GM19467 (cell line): ENCODE data around the gene RAPGEF5.

Source experiments
- ATAC-seq: cut with Tn5 transposase; IDR thresholded peaks from one replicate; pipeline ENCODE4 v1.9.1; 2021; ENCODE audit warnings: mild to moderate bottlenecking, moderate library complexity; ENCODE audit not compliant: unreplicated experiment

RAPGEF5 gene, protein sequence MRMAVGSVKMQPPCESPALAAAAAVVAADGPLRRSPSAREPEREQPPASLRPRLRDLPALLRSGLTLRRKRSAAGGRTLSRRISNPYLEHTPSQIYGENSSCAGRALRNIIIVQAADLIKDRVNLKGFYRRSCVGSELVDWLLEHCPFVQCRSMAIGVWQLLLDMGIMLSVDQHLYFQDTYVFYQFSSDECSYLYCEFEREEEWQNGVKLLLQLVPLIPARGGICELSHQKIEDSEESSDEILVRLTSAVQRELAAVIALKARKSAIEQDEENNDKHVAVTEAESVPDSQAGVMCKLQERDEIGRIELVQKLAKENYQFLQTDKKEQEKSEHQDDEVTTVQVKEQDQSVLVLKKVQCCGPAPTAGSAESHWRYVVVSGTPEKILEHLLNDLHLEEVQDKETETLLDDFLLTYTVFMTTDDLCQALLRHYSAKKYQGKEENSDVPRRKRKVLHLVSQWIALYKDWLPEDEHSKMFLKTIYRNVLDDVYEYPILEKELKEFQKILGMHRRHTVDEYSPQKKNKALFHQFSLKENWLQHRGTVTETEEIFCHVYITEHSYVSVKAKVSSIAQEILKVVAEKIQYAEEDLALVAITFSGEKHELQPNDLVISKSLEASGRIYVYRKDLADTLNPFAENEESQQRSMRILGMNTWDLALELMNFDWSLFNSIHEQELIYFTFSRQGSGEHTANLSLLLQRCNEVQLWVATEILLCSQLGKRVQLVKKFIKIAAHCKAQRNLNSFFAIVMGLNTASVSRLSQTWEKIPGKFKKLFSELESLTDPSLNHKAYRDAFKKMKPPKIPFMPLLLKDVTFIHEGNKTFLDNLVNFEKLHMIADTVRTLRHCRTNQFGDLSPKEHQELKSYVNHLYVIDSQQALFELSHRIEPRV

DNA sequence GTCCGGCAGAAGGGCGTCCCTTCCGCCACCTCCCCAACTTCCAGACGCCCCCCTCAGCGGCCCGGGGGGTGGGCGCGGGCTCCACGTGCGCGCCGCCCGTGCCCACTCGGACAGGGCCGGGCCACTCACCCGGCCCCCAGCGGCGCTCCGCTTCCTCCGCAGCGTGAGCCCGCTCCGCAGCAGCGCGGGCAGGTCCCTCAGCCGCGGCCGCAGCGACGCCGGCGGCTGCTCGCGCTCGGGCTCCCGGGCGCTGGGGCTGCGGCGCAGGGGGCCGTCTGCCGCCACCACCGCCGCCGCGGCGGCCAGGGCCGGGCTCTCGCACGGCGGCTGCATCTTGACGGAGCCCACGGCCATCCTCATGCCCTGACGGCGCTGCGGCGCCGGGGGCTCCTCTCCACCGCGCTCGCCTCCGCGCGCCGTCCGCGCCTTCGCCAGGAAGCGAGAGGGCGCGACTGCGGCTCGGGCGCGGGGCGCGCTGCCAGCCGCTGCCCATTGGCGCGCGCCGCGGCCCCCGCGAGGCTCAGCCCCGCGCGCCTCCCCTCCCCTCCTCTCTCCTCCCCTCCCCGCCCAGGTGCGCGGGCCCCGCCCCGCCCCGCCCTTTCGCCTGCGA lies at the start of gene RAPGEF5:
RAPGEF5 (minus strand) TSS at position 454 of the 610 bp plus-strand sequence; CDS start at position 360, 94 bp downstream.
- peak; percentile 52 for ATAC-seq

DNA sequence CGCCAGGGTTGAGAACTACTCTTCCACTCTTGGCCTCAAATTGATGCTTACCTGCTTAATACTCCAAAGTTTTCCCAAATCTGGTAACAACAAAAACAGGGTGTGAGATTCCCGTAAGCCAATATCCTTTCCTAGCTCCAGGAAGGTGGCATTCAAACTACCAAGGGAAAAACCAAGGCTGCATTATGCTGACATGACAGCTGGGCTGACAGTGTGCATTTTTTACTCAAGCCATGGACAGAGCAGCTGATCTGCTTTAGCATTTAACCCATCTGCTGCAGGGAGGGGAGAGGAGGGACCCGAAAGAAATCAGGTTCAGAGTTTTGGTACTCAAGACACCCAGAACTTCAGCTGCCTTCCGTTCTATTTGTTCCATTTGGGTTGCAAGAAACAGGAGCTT lies 49.8 kb upstream of the RAPGEF5 start:
- no peak for ATAC-seq

DNA sequence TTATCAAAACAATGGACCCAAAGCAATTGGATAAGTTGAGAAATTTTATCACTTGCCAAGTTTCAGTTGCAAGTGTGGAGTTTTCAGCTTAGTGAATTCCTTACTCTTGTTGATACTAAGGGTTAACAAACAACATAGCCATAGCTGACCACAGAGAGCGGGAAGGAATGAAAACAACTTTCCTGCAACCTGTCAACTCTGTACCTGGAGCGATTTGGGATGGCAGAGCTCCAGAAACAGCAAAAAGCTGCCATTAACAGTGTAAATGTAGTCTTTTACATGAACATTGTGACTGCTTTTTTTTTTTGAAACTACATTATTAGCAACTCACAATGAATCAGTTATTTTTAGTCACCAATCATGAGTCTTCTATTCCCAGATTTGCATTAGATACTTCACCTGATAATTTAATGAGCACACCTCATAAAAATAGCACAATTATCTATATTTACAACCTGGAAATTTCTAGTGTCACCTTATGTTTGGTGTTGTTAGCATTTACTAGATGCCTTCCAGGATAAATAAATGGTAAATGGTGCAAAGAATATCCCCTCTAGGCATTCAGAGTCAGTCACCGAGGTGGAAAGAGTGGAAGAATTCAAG lies 47.6 kb upstream of the RAPGEF5 start:
- ATAC-seq, result no peak

DNA sequence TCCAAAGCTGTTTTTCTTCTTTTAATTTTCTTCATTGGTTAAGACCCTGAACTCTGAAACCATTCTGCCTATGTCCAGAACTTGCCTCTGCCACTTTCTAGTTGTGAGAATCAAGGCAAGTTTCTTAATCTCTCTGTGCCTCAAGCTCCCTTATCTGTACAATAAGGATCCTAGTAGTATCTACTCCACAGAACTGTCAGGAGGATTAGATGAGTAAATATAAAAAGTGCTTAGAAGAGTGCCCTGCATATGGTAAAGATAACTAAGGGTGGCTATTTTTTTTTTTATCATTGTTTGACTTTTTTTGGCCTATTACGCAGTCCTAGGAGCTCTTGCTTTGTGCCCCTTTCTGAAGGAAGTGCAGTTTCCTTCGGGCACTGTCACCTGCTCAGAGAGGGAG lies 46.4 kb upstream of the RAPGEF5 start:
- ATAC-seq, result no peak

DNA sequence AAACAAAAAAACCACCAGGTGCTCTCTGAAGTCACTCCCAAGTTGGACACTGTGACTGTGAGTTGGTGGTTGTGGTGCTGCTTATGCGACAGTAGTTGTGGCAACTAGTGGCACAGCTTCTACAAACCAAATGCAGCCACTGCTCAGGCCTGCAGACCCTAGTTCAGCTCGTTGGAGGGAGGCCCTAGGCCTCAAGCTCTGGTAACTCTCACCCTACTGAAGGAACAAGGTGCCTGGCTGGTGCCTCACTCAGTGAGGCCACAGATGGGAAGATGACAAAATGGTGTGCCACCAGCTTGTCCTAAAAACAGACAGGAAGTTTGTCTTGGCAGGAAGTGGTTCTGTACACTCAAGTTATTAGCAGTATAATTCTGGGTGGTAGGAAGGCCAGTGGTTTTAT lies 45.3 kb upstream of the RAPGEF5 start:
- no peak for ATAC-seq

DNA sequence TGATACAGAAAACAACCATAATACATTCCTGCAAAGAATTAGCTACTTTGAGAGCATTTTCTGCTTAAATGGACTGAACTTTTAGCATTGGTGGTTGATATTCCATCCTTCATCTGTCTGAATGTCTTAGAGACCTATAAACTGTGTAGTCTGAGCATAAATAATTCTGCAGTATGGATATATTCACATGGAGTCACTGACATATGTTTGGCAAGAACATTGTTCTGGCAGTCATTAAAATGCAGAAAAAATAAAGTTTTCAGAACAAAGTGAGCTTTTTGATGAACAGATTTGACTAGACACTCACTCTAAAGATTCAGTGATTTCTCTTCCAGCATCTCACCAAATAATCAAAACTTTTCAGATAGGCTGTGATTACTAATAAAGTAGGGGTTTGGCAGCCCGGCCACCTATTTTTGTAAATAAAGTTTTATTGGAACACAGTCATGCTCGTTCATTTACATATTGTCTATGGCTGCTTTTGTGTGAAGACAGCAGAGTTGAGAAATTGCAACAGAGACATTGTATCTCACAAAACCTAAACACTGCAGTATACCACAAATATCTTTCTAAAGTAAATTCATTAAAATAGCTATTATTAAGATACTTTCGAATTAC lies 44.1 kb upstream of the RAPGEF5 start:
- no peak for ATAC-seq

DNA sequence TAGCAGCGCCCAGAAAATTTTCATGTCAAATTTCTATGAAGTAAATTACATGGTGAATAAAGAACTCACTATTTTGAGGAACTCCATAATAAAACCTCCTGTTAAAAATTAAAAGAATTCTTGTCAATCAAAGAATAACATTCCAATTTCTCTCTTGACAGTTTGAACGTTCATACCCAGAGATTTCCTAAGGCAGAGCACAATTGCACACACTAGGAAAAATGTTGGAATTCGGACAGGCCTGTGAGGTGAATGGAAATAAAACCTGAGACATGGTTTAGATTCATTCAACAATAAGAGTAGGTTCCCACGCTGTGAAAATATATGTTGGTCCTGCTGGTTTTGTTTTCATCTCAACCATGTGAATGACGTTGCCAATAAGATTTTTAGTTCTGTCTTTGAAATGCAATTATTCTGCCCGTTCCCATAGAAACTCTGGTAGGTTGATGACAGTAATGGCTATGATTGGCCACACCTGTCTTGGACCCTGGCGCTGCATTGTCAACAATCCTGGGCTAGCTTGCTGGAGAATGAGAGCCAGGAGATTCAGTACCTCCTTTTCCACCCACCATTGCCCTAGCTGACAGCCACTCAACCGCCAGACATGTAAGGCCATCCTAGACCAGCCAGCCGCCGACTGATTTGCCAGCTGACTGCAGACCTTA lies 43.3 kb upstream of the RAPGEF5 start:
- ATAC-seq, result no peak

DNA sequence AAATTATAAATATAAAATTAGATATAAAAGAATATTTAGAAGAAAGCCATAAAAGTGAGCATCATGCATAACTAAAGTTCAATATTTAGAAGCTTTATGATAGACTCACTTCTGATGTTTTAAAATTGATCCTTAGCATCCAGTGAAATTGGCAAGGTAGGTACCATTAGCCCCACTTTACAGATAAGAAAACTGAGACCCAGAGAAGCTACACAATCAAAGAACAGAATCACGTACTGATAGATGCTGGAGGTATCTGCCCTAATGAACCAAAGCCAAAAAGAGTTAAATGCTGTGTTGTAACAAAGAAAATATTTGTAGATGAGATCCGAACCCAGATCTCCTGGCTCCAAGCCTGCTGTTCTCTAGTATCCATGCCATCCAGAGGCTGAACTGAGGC lies 42.6 kb upstream of the RAPGEF5 start:
- no peak for ATAC-seq

DNA sequence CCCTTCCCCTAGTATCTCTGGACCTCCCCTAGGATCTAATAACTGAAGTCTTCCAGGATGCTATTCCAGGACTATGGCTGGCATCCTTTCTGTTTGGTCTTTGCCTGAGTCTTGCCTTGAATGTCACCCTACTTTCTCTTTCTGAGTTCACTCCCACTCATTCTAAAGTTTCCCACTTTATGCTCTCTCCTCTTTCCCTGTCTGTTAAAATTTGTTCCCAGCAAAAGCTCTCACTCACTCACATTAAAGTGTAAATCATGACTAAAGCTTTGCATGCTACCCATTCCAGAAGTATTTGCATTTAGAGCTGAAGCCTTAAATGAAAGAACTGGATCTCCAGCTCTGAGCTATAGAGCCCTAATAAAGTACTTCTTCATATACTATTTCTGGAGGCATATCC lies 42.1 kb upstream of the RAPGEF5 start:
- no peak for ATAC-seq

DNA sequence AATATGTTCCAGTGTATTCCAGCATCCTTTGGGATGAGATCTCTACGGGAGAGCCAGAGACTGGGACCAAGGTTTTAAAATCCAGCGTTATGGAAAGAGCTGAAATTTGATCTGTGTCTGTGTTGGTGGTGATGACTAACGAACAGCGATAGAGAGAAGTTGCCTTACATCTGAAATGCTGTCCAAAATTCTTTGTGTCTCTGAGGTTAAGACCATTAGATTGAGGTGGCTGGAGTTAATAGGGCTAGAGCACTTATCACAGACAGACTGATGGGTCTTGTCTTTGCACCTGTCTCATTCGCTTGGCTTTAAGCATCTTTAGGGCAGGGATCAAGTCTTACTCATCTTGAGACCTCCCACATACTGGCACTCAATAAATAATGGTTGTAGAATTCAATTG lies 41.0 kb upstream of the RAPGEF5 start:
- ATAC-seq, result no peak

DNA sequence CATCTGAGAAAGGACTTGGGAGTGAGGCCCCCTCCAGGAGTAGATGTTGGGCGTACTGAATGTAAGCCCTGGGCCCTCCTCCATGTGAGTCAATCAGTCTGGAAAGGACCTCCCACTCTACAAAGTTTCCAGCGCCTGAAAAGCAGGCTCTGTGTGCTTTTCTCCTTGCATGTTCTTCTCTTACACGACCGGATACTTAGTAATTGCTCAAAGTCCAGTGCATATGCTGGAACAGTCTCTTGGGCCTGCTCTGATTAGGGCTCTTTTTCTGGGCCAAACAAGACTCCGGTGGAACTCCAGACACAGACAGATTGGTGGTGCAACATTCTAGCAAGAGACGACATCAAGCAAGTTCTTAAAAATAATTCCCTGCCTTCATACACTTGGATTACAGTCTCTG lies 38.3 kb upstream of the RAPGEF5 start:
- no peak for ATAC-seq

DNA sequence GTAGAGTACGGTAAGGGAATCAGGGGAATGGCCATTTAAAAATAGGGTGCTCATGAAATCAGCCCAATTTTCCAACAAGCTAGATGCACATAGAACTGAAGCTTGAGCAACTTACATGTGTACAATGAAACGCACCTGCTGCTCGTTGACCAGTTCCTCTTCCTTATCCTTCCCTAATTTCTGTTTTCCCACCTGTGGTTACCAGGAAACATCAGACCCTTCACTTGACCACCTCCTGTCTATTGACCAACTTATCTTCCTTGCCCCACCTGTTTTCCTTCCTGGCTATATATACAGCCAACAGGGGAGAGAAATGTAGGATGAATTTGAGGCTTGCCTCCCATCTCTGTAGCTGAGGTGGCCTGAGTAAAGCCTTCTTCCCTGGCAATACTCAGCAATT lies 37.8 kb upstream of the RAPGEF5 start:
- no peak for ATAC-seq

DNA sequence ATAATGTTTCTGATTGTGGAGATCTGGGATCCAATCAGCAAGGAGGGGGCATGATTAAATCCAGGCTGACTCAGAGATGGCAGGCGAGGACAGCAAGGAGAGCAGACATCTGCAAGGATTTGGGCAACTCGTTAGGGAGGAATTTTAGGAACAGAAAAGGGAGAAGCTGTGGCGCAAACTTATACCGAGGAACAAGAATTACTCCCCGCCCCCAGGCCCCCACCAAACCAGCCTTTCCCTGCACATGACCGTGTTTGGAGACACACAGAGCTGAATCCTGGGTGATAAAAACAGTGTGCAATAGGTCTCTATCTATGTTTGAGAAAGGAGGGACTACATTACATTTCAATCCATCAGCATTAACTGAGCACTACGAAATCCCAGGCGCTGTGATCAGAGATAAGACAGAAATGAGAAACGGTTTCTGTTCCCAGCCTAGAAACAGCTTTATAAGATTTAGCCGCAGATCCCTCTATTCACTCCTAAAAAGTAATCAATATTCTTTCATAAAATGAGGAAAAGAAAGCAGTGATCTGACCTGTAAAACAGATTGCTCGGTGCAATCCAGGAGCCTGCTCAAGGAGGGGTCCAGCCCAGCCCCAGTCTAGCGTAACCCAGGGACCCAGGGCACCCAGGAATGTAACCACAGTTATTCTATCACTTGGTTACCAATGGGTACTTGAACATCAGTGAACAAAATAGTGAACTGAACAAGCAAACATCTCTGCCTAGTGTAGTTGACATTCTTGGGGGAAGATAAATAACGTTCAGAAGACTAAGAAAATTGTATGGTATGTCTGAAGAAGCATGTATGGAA lies 37.2 kb upstream of the RAPGEF5 start:
- no peak for ATAC-seq

DNA sequence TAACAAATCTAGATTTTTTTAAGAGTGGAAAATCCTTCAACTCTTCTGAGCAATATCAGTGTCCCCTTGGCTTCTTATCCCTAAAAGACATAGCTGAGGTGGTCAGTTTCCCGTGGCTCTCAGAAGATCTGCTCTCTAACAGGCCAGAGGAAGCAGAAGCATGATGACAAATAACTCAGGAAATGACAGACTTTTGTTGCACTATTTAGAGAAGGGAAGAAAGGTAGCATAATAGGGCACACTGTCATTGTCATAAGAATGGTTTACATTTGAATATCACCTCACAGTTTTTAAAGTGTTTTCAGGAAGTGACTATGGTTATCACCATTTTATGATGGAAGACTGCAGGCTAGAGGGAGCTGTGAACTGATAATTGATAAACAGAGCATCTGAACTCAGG lies 33.6 kb upstream of the RAPGEF5 start:
- no peak for ATAC-seq

DNA sequence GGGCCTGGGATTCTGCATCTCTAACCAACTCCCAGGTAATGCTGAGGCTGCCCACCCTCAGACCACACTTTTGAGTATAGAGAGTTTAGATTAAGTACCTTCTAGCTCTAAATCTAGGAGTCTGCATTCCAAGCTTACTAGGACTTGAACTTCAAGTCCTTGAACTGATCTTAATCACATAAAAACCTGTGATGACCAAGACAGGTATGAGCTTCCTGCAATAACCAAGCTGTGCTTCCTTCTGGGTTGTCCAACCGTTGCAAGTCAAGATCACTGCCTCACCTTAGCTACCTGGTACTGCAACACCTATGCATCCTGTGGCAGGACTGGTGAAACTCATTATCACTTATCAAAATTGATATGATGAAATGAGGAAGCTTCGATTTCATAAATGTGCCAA lies 32.9 kb upstream of the RAPGEF5 start:
- no peak for ATAC-seq

DNA sequence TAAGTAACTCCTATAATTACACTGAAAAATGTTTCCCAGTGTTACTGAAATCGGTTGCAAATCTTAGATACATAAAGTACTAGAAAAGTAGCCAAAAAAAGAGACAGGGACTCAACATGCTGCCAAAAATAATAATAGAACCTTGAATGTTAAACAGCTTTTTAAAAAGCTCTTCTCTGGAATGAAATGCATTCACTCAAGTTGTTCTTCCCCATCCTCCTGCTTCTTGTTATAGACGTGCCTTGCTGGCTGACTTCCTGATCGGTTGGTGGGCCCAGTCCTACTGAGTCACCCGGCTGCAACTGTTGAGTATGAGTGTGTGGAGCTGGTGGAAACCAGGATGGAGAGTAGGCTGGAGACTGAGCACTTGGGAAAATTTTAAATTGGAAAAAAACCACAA lies 30.6 kb upstream of the RAPGEF5 start:
- ATAC-seq, result no peak

DNA sequence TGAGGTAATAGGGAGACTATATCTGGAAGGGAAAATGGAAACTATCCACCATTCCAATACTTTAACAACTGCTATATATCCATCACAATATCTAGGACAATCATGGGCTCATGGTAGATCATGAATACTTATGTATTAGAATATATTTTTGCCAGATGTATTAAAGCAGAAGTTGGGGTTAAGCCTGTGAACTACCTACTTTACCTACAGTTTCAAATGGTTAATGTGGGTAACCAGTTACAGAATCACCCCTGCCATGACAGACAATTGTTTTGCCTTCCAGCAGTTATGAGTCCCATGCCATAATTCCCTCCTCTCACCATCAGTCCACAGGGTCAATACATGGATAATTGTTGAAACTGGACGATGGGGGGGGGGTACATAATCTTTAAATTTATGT lies 29.9 kb upstream of the RAPGEF5 start:
- peak; percentile 55 for ATAC-seq

DNA sequence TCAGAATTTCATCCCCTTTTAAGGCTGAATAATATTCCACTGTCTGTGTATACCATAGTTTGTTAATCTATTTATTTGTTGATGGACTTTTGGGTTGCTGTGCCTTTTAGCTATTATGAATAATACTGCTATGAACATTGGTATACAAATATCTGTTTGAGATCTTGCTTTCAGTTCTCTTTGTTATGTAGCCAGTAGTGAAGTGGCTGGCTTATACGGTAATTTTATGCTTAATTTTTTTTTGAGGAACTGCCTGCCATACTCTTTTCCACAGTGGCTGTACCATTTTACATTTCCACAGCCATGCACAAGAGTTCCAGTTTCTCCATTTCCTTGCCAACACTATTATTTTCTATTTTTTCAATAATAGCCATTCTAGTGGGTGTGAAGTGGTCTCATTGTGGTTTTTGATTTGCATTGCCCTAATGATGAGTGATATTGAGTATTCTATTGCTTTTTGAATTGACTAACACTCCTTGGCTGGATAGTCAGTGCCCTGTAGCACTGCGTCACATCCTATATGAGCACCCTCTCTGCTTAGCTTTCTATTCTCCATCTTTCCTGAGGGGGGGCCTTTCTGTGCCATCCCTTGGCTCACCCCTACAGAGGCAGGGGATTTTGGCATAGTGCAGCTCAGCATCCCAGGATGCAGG lies 29.4 kb upstream of the RAPGEF5 start:
- peak; percentile 38 for ATAC-seq

DNA sequence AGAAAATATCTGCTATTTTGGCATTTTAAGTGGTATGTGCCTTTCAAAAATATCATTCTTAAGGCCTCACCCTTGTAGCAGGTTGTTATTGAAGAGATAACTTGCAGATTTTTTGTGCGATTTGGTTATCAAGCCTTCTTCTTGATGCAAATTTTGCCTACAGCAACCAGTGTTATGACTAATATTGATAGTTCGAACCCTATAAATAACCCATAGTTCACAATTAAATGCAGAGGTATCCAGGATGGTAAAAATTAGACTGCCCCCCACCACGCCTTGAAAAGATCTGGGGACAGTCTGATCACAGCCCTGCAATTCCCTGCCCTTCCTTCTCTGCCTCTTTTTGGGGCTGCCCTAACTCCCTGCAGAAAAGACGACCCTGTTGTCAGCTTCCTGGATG lies 28.4 kb upstream of the RAPGEF5 start:
- no peak for ATAC-seq
